Measurements from ENCODE around the gene PSMB7. TPM values are rescaled to one million over a fixed set of nuclear protein-coding genes. Genes with fewer than 3 reads are reported as not detected.

The PSMB7 gene
- total RNA-seq, 4 donors from 2014 or later = 265 to 438 (median 354) TPM

DNA sequence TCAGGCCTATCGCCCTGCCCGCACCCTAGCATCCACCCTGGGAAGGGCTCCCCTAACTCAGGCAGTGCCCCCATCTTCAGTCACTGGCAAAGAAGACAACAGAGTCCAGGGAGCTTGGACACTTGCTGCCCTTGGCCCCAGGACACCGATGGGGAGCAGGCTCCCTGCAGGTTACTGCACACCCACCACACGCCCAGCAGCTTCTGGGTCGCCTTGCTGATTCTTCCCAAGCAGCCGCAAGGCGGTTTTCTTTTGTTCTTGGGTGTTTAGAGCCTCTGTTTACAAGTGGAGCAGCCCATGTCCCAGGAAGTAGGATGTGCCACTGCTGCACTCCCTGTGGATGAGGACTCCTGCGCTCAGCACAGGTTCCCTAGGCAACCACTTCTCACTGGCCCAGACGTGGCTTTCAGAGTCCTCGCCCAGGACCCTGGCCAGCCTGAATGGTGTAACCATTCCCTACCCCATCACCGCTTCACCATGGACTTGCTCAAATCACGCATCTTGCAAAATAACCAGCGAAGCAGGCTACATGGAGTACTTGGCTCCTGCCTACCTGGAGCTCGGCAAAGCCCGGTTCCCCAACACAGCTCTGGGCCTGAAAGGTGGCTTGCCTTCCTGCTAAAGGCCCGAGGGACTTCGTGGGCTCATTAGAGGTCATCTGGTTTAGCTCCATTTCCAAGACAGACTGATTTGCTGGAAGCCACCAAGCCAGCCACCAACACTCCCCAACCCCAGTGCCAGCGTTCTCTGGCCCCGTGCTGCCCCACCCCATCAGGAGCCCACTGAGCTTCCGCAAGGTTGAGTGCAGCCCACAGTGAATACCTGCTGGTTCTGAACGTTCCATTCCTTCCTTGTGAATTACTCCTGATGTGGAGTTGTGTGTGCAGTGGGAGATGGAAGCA is 60.0 kb downstream of the PSMB7 start:
- H3K27me3 ChIP-seq = no peaks in the 10 kb centered on the region
- peaks cover 0 to 34% of the 10 kb centered on the region in 2 donors for H3K36me3 ChIP-seq
- no peaks in the 10 kb centered on the region for H3K9me3 ChIP-seq
- intact Hi-C loops (cut with DNase I; ENCODE audit: low total_unique reads) (no loop called here), in situ Hi-C loops (cut with MboI; ENCODE audit: low sequenced_read_pairs in 4 of 4) (no loop called here)
- H3K27ac ChIP-seq = no peak overlapping the region
- ATAC-seq (no peak), DNase-seq (no peak)
- peaks cover 6 to 20% of the 10 kb centered on the region in 2 donors for H3K4me1 ChIP-seq
- no peak for TF ChIP-seq POLR2A (IDR thresholded peaks at IDR 0.05)
- TF ChIP-seq, protein P1, sequence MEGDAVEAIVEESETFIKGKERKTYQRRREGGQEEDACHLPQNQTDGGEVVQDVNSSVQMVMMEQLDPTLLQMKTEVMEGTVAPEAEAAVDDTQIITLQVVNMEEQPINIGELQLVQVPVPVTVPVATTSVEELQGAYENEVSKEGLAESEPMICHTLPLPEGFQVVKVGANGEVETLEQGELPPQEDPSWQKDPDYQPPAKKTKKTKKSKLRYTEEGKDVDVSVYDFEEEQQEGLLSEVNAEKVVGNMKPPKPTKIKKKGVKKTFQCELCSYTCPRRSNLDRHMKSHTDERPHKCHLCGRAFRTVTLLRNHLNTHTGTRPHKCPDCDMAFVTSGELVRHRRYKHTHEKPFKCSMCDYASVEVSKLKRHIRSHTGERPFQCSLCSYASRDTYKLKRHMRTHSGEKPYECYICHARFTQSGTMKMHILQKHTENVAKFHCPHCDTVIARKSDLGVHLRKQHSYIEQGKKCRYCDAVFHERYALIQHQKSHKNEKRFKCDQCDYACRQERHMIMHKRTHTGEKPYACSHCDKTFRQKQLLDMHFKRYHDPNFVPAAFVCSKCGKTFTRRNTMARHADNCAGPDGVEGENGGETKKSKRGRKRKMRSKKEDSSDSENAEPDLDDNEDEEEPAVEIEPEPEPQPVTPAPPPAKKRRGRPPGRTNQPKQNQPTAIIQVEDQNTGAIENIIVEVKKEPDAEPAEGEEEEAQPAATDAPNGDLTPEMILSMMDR (IDR thresholded peaks at IDR 0.05 in 4 of 5, conservative IDR thresholded peaks at IDR 0.05 in 1 of 5) = no peak
- H3K4me3 ChIP-seq = no peak overlapping the region

DNA sequence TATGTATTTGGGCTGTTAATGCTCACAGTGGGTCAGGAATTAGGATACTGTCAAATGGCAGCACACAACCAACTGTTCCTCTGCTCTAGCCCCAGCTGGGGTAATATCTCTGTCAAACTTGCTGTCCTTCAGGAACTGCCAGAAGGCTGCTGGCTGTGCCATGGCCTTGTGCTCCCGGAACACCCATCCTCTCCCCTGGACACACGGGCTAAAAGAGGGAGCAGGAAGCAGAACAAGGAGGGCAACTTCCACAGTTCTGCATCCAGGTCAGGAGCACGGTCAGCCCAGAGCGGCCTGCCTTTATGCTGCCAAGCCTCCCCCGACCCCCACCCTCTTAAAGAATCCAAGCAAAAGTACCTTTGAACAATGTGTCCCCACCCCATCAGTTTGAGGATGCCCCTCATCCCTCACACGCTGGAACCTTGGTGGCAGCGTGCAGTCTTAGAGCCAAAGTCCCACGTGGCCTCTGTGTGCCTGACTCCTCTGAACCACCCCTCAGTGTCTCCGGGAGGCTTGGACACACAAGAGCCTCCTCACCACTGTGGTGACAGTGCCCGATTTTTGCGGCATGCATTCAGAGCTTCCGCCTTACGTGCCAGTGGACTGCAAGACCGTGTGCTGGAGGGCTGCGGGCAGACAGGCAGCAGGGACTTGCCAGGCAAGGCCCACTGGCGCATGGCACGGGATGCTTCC is 60.8 kb downstream of the PSMB7 start:
- no peak for DNase-seq
- no peaks in the 10 kb centered on the region for H3K27me3 ChIP-seq
- no peak overlapping the region for H3K4me3 ChIP-seq
- no peak for ATAC-seq
- peaks cover 0 to 19% of the 10 kb centered on the region in 2 donors for H3K4me1 ChIP-seq
- no peak overlapping the region for H3K27ac ChIP-seq
- TF ChIP-seq, protein P1 (IDR thresholded peaks at IDR 0.05 in 4 of 5, conservative IDR thresholded peaks at IDR 0.05 in 1 of 5) = no peak
- TF ChIP-seq POLR2A (IDR thresholded peaks at IDR 0.05) = no peak
- peaks cover 0 to 35% of the 10 kb centered on the region in 2 donors for H3K36me3 ChIP-seq
- intact Hi-C loops (cut with DNase I; ENCODE audit: low total_unique reads) (no loop called here), in situ Hi-C loops (cut with MboI; ENCODE audit: low sequenced_read_pairs in 4 of 4) (no loop called here)
- no peaks in the 10 kb centered on the region for H3K9me3 ChIP-seq

DNA sequence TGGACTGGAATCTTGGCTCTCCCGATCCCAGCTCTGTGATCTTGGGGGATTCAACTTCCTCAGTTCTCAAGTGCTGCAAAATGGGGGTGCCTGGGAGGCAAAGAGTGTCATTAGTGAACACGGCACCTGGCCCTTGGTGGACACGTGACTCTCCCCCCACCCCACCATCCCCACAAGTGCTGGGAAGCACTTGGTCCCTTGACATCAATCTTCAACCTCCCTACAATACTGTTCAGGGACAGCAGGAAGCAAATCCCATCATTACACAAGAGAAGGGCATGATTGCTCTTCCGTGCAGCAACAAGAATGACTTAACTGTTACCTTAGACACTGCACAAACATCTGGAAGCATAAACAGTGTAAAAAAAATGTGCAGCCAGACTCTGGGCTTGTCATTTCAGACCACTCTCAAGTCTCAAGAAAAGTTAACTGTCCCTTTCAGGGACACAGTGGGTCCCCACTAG is 61.4 kb downstream of the PSMB7 start:
- Histone ChIP-seq H3K4me3 (no peak overlapping the region), H3K27ac (no peak overlapping the region), H3K36me3 (peaks cover 0 to 42% of the 10 kb centered on the region in 2 donors), H3K27me3 (no peaks in the 10 kb centered on the region), H3K9me3 (no peaks in the 10 kb centered on the region), H3K4me1 (peaks cover 0 to 13% of the 10 kb centered on the region in 2 donors)
- intact Hi-C loops (cut with DNase I; ENCODE audit: low total_unique reads) = no loop called here
- TF ChIP-seq POLR2A (IDR thresholded peaks at IDR 0.05) = no peak
- TF ChIP-seq, protein P1 (IDR thresholded peaks at IDR 0.05 in 4 of 5, conservative IDR thresholded peaks at IDR 0.05 in 1 of 5) = no peak
- no peak for DNase-seq
- in situ Hi-C loops (cut with MboI; ENCODE audit: low sequenced_read_pairs in 4 of 4) = no loop called here
- ATAC-seq = peak in 1 of 2 donors; percentile 20

DNA sequence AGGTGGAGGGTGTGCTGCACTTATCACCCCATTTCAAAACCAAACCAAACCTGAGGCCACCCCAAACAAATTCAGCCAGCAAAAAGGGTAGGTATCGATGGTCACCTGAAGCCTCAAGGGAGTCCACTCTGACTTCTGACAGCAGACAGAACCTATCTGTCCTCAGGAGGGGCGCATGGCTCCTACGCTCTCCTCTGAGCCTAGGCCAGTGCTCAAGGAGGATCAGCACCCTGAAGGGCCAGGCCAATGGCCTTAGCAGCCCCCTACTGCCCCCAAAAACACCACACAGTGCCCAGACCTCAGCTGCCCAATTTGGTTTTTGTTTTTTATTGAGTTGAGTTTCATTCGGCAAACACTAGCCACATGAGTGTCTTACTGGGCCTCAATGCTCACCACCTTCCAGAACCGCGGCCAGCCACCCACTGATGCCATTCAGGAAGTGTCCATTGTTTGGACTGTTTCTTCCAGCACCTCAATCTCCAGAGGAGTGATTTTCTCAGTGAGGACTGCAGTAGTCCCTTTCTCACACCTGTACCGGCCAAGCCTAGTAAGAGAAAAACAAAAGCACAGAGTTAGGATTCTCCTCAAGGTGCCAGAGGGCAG is 62.0 kb downstream of the PSMB7 start:
- intact Hi-C loops (cut with DNase I; ENCODE audit: low total_unique reads) = no loop called here

More for the DNA sequence above, 62.0 kb downstream of the PSMB7 start:
- no peak for TF ChIP-seq POLR2A (IDR thresholded peaks at IDR 0.05)
- TF ChIP-seq, protein P1 (IDR thresholded peaks at IDR 0.05 in 4 of 5, conservative IDR thresholded peaks at IDR 0.05 in 1 of 5) = no peak
- DNase-seq (no peak), ATAC-seq (no peak)
- no peaks in the 10 kb centered on the region for H3K27me3 ChIP-seq
- no peak overlapping the region for H3K27ac ChIP-seq
- no peaks in the 10 kb centered on the region for H3K9me3 ChIP-seq
- peaks cover 0 to 7% of the 10 kb centered on the region in 2 donors for H3K4me1 ChIP-seq
- peaks cover 0 to 48% of the 10 kb centered on the region in 2 donors for H3K36me3 ChIP-seq
- H3K4me3 ChIP-seq = no peak overlapping the region
- in situ Hi-C loops (cut with MboI; ENCODE audit: low sequenced_read_pairs in 4 of 4) = no loop called here

Data from gastrocnemius medialis (tissue), 4 donors.